ENCODE results near the gene RSPH3. TPM values are rescaled to one million over a fixed set of nuclear protein-coding genes. Genes with fewer than 3 reads are reported as not detected.

The RSPH3 gene
- total and polyA plus RNA-seq, 2 of the 8 experiments (the other 6 are each of a cell fraction or from before 2014, with no cell fraction given) = 0.60 to 2.7 TPM

DNA sequence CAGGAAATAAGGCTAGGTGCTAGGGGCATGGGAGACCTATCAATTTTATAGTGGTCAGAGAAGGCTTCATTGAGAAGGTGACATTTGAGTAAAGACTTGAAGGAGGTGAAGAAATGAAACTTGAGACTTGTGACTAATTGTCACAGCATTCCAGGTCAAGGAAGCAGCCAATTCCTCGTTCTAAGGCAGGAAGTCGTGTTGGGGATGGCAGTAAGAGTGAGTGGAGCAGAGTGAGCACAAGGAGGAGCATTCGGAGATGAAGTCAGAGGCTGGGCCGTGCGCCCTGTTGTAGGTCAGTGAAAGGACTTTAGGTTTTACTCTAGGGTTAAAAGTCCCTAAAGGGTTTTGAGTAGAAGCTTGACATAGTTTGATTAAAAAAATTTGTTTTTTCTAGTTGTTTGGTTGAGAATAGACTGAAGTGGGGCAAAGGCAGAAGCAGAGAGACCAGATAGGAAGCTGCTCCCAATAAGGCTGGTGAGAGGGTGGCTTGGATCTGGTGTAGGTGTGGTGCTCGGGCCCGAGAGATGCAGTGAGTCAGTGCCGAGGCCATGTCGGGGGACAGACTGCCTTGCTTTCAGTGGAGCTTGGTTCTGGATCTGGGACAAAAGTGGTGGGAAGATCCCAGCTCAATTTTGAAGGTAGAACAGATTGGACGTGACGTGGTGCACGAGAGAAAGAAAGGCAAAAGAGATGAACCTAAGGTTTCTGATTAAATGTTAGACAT is 2.6 kb upstream of the RSPH3 start:
- no peak overlapping the region; the same call in 1 of the 2 replicates for H2BK15ac ChIP-seq (ENCODE audit: low read length)
- no peaks in the 10 kb centered on the region for H3K36me3 ChIP-seq (ENCODE audit: control insufficient read depth in 2 of 4, insufficient read depth in 4 of 4, low read length in 3 of 4)
- no peaks in the 10 kb centered on the region for H3K79me2 ChIP-seq (ENCODE audit: control insufficient read depth in 1 of 2, insufficient read depth in 2 of 2, low read length in 2 of 2)
- H3K4me2 ChIP-seq (ENCODE audit: insufficient read depth in 1 of 2, low read depth in 2 of 2, low read length in 2 of 2) = no peak overlapping the region
- H3K18ac ChIP-seq (ENCODE audit: extremely low read depth, low read length) = no peak overlapping the region
- no peak overlapping the region for H3K4me3 ChIP-seq (ENCODE audit: extremely low read depth in 1 of 4, insufficient read depth in 2 of 4, low read depth in 3 of 4, low read length in 4 of 4)
- H2BK5ac ChIP-seq (ENCODE audit: low read depth, low read length) = no peak overlapping the region
- ChIA-PET CTCF (ENCODE audit: partially characterized antibody) (interaction anchor here (0.7 to 2.5 kb wide), 6 partner anchors 31 to 107 kb away, joined by 3 to 7 read pairs (median 4); no protein-coding TSS in a partner anchor), POLR2A (ENCODE audit: partially characterized antibody) (interaction anchor here (1.0 to 1.5 kb wide), 3 partner anchors 9 to 125 kb away, joined by 3 read pairs; no protein-coding TSS in a partner anchor)
- no peak overlapping the region for H2BK12ac ChIP-seq (ENCODE audit: low read depth, low read length)
- H3K27me3 ChIP-seq (replicated peaks in 1 of 4; ENCODE audit: control insufficient read depth in 3 of 4, extremely low read depth in 1 of 4, insufficient read depth in 3 of 4, low read length in 3 of 4) = no peaks in the 10 kb centered on the region
- DNase-seq (ENCODE audit: low read depth in 1 of 2, low spot score in 2 of 2) = no peak
- no peak overlapping the region for H3K14ac ChIP-seq (ENCODE audit: insufficient read length)
- 96% methylated on average over 12 of the region's 12 CpGs; no CpG with 5 or more reads in 1 of the 2 experiments for WGBS, 2 experiments (ENCODE audit: extremely low coverage in 1 of 2, insufficient coverage in 1 of 2, insufficient read length in 1 of 2, insufficient replicate concordance in 2 of 2, low coverage in 1 of 2, low lambda C conversion rate in 2 of 2, missing lambda C conversion rate in 1 of 2)
- no peak for FAIRE-seq
- H3K56ac ChIP-seq (replicated peaks; ENCODE audit: insufficient read length, low read depth, low read length) = no peak overlapping the region
- no peaks in the 10 kb centered on the region for H4K20me1 ChIP-seq (replicated peaks in 1 of 2; ENCODE audit: control insufficient read depth in 1 of 2, insufficient read depth in 2 of 2, low read length in 2 of 2)
- no peaks in the 10 kb centered on the region for H3K79me1 ChIP-seq (ENCODE audit: low read depth, low read length)
- no peaks in the 10 kb centered on the region for H3K9me3 ChIP-seq (ENCODE audit: insufficient read depth in 2 of 2, low read depth in 1 of 2, low read length in 1 of 2)
- peaks cover 0 to 2% (median 0%) of the 10 kb centered on the region in 4 experiments; a peak in 2 of 7 replicates for H3K4me1 ChIP-seq (replicated peaks in 1 of 4; ENCODE audit: control insufficient read depth in 3 of 4, insufficient read depth in 4 of 4, low read length in 3 of 4)
- no peak overlapping the region for H4K5ac ChIP-seq (ENCODE audit: insufficient read length, low read depth, low read length)
- no peak overlapping the region for H4K91ac ChIP-seq (replicated peaks; ENCODE audit: insufficient read length, low read length)
- H3K27ac ChIP-seq (ENCODE audit: low read depth, low read length) = no peak overlapping the region
- H3K23ac ChIP-seq (ENCODE audit: insufficient read length) = no peak overlapping the region
- no peak overlapping the region for H2BK120ac ChIP-seq (replicated peaks; ENCODE audit: low read depth, low read length)
- H3K23me2 ChIP-seq (ENCODE audit: low read depth, low read length) = peaks cover 11% of the 10 kb centered on the region
- no peak overlapping the region for H3K4ac ChIP-seq (replicated peaks; ENCODE audit: insufficient read length, low read depth, low read length)
- no peak overlapping the region for H2AFZ ChIP-seq (ENCODE audit: low read length)
- H2BK20ac ChIP-seq (ENCODE audit: low read length) = no peak overlapping the region
- no peak overlapping the region for H3K9ac ChIP-seq (replicated peaks in 1 of 4; ENCODE audit: extremely low read depth in 1 of 4, low read depth in 3 of 4, low read length in 3 of 4)
- no peak overlapping the region for H2AK5ac ChIP-seq (ENCODE audit: low read depth, low read length)
- H4K8ac ChIP-seq (ENCODE audit: extremely low read depth, insufficient read depth, low read length) = no peak overlapping the region
- TF ChIP-seq TBP (IDR thresholded peaks at IDR 0.05; ENCODE audit: low read depth, low read length) = no peak
- TF ChIP-seq CREB1 (IDR thresholded peaks at IDR 0.05) = no peak
- no peak for TF ChIP-seq TCF12 (IDR thresholded peaks at IDR 0.05; ENCODE audit: low read depth, low read length)
- no peak for TF ChIP-seq SP1 (IDR thresholded peaks at IDR 0.05; ENCODE audit: low read depth, low read length)
- TF ChIP-seq, protein P1, sequence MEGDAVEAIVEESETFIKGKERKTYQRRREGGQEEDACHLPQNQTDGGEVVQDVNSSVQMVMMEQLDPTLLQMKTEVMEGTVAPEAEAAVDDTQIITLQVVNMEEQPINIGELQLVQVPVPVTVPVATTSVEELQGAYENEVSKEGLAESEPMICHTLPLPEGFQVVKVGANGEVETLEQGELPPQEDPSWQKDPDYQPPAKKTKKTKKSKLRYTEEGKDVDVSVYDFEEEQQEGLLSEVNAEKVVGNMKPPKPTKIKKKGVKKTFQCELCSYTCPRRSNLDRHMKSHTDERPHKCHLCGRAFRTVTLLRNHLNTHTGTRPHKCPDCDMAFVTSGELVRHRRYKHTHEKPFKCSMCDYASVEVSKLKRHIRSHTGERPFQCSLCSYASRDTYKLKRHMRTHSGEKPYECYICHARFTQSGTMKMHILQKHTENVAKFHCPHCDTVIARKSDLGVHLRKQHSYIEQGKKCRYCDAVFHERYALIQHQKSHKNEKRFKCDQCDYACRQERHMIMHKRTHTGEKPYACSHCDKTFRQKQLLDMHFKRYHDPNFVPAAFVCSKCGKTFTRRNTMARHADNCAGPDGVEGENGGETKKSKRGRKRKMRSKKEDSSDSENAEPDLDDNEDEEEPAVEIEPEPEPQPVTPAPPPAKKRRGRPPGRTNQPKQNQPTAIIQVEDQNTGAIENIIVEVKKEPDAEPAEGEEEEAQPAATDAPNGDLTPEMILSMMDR (IDR thresholded peaks at IDR 0.05; ENCODE audit: control extremely low read depth in 1 of 3, insufficient read depth in 1 of 3, low read depth in 1 of 3, low read length in 3 of 3) = no peak
- TF ChIP-seq HDAC6 (IDR thresholded peaks at IDR 0.05; ENCODE audit: low read depth, low read length) = no peak
- no peak for TF ChIP-seq EP300 (IDR thresholded peaks at IDR 0.05; ENCODE audit: borderline replicate concordance in 1 of 2, low read depth in 2 of 2, low read length in 2 of 2)
- TF ChIP-seq MAFK (IDR thresholded peaks at IDR 0.05; ENCODE audit: low read depth, low read length) = no peak
- no peak for TF ChIP-seq RBBP5 (IDR thresholded peaks at IDR 0.05; ENCODE audit: borderline replicate concordance, low read depth, low read length)
- TF ChIP-seq CTBP2 (IDR thresholded peaks at IDR 0.05; ENCODE audit: borderline replicate concordance, insufficient read depth, insufficient read length, low read length) = no peak

Measured in H1 (cell line).